ENCODE data around the gene ZMYM4. TPM values are rescaled to one million over a fixed set of nuclear protein-coding genes. Genes with fewer than 3 reads are reported as not detected.

ZMYM4 gene
- total RNA-seq, 2 donors from 2014 or later, result 131 to 153 TPM

DNA sequence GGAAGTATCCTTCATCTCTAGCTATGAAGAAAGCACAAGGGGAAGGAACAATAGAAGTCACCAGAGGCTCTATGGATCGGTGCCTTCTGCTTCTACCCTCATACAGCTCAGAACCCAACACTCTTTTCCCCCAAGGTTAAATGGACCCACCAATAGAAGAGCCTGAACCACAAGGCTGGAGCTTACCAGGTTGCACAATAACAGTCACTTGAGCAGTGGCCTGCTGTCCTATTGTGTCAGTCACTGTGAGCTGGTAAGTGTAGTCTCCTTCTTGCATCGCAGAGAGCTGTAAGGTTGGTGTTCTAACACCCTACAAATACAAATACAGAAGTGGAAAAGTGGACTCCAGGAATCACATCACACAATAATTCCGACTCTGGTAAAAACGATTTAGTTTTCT lies 185.7 kb downstream of the ZMYM4 start:
- Mint-ChIP-seq H3K9me3 (no peaks in the 10 kb centered on the region), H3K36me3 (ENCODE audit: low read depth) (peaks cover 57% of the 10 kb centered on the region), H3K4me3 (no peak overlapping the region), H3K27me3 (ENCODE audit: insufficient read depth) (no peaks in the 10 kb centered on the region), H3K4me1 (peaks cover 27% of the 10 kb centered on the region), H3K27ac (no peak overlapping the region)
- Histone ChIP-seq H3K9ac (ENCODE audit: extremely low read depth, low read length, poor library complexity, severe bottlenecking) (no peak overlapping the region), H3K27ac (ENCODE audit: low read depth, low read length) (no peak overlapping the region), H3K4me3 (ENCODE audit: low read length) (no peak overlapping the region), H3K9me3 (ENCODE audit: control insufficient read depth, low read length) (no peaks in the 10 kb centered on the region), H3K4me1 (ENCODE audit: control insufficient read depth, insufficient read depth, low read length) (peaks cover 19% of the 10 kb centered on the region), H3K27me3 (ENCODE audit: control insufficient read depth, insufficient read depth, low read length, poor library complexity, severe bottlenecking) (no peaks in the 10 kb centered on the region), H3K36me3 (ENCODE audit: control insufficient read depth, insufficient read depth, low read length) (peaks cover 48% of the 10 kb centered on the region)
- WGBS, 2 experiments (ENCODE audit: insufficient coverage in 1 of 2, insufficient read length in 1 of 2), result 93 to 100% methylated on average over 1 to 4 of the region's 4 CpGs
- no peak for DNase-seq
- TF ChIP-seq, protein P1, sequence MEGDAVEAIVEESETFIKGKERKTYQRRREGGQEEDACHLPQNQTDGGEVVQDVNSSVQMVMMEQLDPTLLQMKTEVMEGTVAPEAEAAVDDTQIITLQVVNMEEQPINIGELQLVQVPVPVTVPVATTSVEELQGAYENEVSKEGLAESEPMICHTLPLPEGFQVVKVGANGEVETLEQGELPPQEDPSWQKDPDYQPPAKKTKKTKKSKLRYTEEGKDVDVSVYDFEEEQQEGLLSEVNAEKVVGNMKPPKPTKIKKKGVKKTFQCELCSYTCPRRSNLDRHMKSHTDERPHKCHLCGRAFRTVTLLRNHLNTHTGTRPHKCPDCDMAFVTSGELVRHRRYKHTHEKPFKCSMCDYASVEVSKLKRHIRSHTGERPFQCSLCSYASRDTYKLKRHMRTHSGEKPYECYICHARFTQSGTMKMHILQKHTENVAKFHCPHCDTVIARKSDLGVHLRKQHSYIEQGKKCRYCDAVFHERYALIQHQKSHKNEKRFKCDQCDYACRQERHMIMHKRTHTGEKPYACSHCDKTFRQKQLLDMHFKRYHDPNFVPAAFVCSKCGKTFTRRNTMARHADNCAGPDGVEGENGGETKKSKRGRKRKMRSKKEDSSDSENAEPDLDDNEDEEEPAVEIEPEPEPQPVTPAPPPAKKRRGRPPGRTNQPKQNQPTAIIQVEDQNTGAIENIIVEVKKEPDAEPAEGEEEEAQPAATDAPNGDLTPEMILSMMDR (conservative IDR thresholded peaks at IDR 0.05), result no peak

DNA sequence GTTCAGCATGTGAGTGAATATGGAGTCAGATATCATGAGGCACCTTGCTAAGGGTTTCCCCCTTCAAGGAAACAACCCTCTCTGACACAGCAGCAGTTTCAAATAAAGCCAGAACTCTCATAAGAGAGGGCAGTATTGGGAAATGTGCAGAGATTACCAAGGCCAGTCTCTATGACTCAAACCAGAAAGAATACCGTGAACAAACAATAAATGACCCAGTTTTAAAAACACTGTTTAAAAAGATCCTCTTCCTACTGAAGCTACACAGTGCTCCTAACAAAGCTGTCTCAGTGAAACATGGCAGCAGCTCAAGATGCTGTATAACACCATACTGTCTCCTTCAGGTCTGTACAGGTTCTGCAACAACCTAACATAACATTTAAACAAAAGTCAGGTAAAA lies 186.1 kb downstream of the ZMYM4 start:
- H3K36me3 Mint-ChIP-seq (ENCODE audit: low read depth), result peaks cover 54% of the 10 kb centered on the region
- peaks cover 27% of the 10 kb centered on the region for H3K4me1 Mint-ChIP-seq
- no peaks in the 10 kb centered on the region for H3K9me3 Mint-ChIP-seq
- Histone ChIP-seq H3K4me1 (ENCODE audit: control insufficient read depth, insufficient read depth, low read length) (peaks cover 19% of the 10 kb centered on the region), H3K9ac (ENCODE audit: extremely low read depth, low read length, poor library complexity, severe bottlenecking) (no peak overlapping the region), H3K9me3 (ENCODE audit: control insufficient read depth, low read length) (no peaks in the 10 kb centered on the region), H3K27ac (ENCODE audit: low read depth, low read length) (no peak overlapping the region), H3K36me3 (ENCODE audit: control insufficient read depth, insufficient read depth, low read length) (peaks cover 45% of the 10 kb centered on the region), H3K4me3 (ENCODE audit: low read length) (no peak overlapping the region), H3K27me3 (ENCODE audit: control insufficient read depth, insufficient read depth, low read length, poor library complexity, severe bottlenecking) (no peaks in the 10 kb centered on the region)
- no peak for DNase-seq
- H3K4me3 Mint-ChIP-seq, result no peak overlapping the region
- TF ChIP-seq, protein P1 (conservative IDR thresholded peaks at IDR 0.05), result peak; percentile 42
- peak overlapping the region; percentile 11 for H3K27ac Mint-ChIP-seq
- 100% methylated on average over 1 of the region's 1 CpG for WGBS, 2 experiments (ENCODE audit: insufficient coverage in 1 of 2, insufficient read length in 1 of 2)
- no peaks in the 10 kb centered on the region for H3K27me3 Mint-ChIP-seq (ENCODE audit: insufficient read depth)

DNA sequence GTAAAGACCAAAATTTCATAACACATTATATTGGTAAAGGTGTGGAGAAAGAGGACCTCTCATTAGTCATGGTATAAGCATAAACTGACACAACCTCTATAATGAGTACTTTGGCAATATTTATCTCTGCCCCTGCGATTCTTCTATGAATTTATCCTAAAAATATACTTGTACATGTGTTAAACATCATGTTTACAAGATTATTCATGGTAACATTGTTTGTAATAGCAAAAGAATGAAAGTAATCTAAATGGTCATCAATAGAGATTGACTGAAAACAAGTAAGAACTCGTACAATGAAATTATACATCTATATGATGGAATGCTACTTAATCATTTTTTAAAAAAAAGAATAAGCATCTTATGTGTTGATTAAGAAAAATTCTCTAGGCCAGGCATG lies 192.3 kb downstream of the ZMYM4 start:
- 100% methylated on average over 1 of the region's 2 CpGs; no CpG with 5 or more reads in 1 of the 2 experiments for WGBS, 2 experiments (ENCODE audit: insufficient coverage in 1 of 2, insufficient read length in 1 of 2)
- Mint-ChIP-seq H3K27ac (no peak overlapping the region), H3K4me3 (no peak overlapping the region), H3K36me3 (ENCODE audit: low read depth) (peaks cover 72% of the 10 kb centered on the region), H3K9me3 (peaks cover 27% of the 10 kb centered on the region), H3K4me1 (peaks cover 6% of the 10 kb centered on the region), H3K27me3 (ENCODE audit: insufficient read depth) (no peaks in the 10 kb centered on the region)
- Histone ChIP-seq H3K9ac (ENCODE audit: extremely low read depth, low read length, poor library complexity, severe bottlenecking) (no peak overlapping the region), H3K36me3 (ENCODE audit: control insufficient read depth, insufficient read depth, low read length) (peaks cover 65% of the 10 kb centered on the region), H3K4me3 (ENCODE audit: low read length) (no peak overlapping the region), H3K9me3 (ENCODE audit: control insufficient read depth, low read length) (peaks cover 26% of the 10 kb centered on the region), H3K4me1 (ENCODE audit: control insufficient read depth, insufficient read depth, low read length) (no peaks in the 10 kb centered on the region), H3K27ac (ENCODE audit: low read depth, low read length) (no peak overlapping the region), H3K27me3 (ENCODE audit: control insufficient read depth, insufficient read depth, low read length, poor library complexity, severe bottlenecking) (no peaks in the 10 kb centered on the region)
- no peak for DNase-seq
- TF ChIP-seq, protein P1 (conservative IDR thresholded peaks at IDR 0.05), result no peak
